CD4-positive, CD25-positive, alpha-beta regulatory T cell (primary cell): Measurements from ENCODE around the gene RPTOR. TPM values are rescaled to one million over a fixed set of nuclear protein-coding genes. Genes with fewer than 3 reads are reported as not detected.
A peak's percentile ranks its signal among the peaks of the same experiment; 100 is the strongest.

Experiments used
- ATAC-seq, 2 donors: fragments of 150-1000 bp; cut with Tn5 transposase; one replicate each; pipeline ENCODE4 v1.10.0; 2021; ENCODE audit warnings: low read depth in 2 of 2, moderate number of reproducible peaks in 2 of 2, moderate library complexity in 1 of 2
- DNase-seq, 3 donors: peaks; one replicate each; pipeline versions ENCODE4 v3.0.0 to v3.0.0-alpha.2; 2012 to 2022; ENCODE audit warnings: mixed read lengths in 1 of 3
- H3K27ac ChIP-seq: one replicate; pipeline ENCODE4 v1.7.0; 2013; ENCODE audit warnings: mild to moderate bottlenecking, low read length; ENCODE audit not compliant: insufficient read depth, poor library complexity, severe bottlenecking
- H3K27me3 ChIP-seq: one replicate; pipeline ENCODE4 v1.7.0; 2013; ENCODE audit warnings: low read length; ENCODE audit not compliant: control insufficient read depth, insufficient read depth
- H3K36me3 ChIP-seq: one replicate; pipeline ENCODE4 v1.7.0; 2013; ENCODE audit warnings: mild to moderate bottlenecking, low read length, moderate library complexity; ENCODE audit not compliant: control insufficient read depth, insufficient read depth
- H3K4me1 ChIP-seq: 2 replicates; pipeline ENCODE4 v1.7.0; 2013; ENCODE audit warnings: mild to moderate bottlenecking, low read length; ENCODE audit not compliant: insufficient read depth, control insufficient read depth, poor library complexity, severe bottlenecking
- H3K4me3 ChIP-seq: one replicate; pipeline ENCODE4 v1.7.0; 2013; ENCODE audit warnings: low read depth, mild to moderate bottlenecking, low read length, moderate library complexity
- H3K9me3 ChIP-seq, 2 experiments: 1 replicate in 1 of 2; 2 replicates in 1 of 2; pipeline ENCODE4 v1.7.0; 2013; ENCODE audit warnings: low read length in 2 of 2, mild to moderate bottlenecking in 1 of 2, moderate library complexity in 1 of 2; ENCODE audit not compliant: control insufficient read depth in 2 of 2
- H3K27ac Mint-ChIP-seq, 3 donors: one replicate each; pipeline ENCODE4 v1.8.0; 2020 to 2022; ENCODE audit warnings: mild to moderate bottlenecking in 3 of 3, mixed read lengths in 3 of 3, moderate library complexity in 2 of 3
- H3K27me3 Mint-ChIP-seq: one replicate; pipeline ENCODE4 v1.8.0; 2022; ENCODE audit warnings: mild to moderate bottlenecking, mixed read lengths
- H3K36me3 Mint-ChIP-seq: one replicate; pipeline ENCODE4 v1.8.0; 2020; ENCODE audit warnings: mixed read lengths
- H3K4me1 Mint-ChIP-seq, 4 donors: one replicate each; pipeline ENCODE4 v1.8.0; 2020 to 2022; ENCODE audit warnings: mixed read lengths in 4 of 4, mild to moderate bottlenecking in 1 of 4
- H3K4me3 Mint-ChIP-seq, 4 donors: one replicate each; pipeline ENCODE4 v1.8.0; 2020 to 2022; ENCODE audit warnings: mild to moderate bottlenecking in 4 of 4, mixed read lengths in 4 of 4, moderate library complexity in 3 of 4
- H3K9me3 Mint-ChIP-seq, 7 donors: one replicate each; pipeline ENCODE4 v1.8.0; 2020 to 2022; ENCODE audit warnings: mixed read lengths in 7 of 7, mild to moderate bottlenecking in 3 of 7, moderate library complexity in 2 of 7
- polyA plus RNA-seq, 4 donors: library from polyadenylated mRNA; unstranded; fragments of 300-500 nt; fragmentation: Illumina TruSeq; gene quantifications; one replicate each; pipeline ENCODE4 v1.2.3, GENCODE V29; 2021
- total RNA-seq: library from RNA; stranded (reverse); gene quantifications from one replicate; pipeline ENCODE4 v1.2.3, GENCODE V29; 2022

RPTOR gene
- total and polyA plus RNA-seq, 5 donors from 2014 or later: 4.7 to 70.1 (median 8.2) TPM

DNA sequence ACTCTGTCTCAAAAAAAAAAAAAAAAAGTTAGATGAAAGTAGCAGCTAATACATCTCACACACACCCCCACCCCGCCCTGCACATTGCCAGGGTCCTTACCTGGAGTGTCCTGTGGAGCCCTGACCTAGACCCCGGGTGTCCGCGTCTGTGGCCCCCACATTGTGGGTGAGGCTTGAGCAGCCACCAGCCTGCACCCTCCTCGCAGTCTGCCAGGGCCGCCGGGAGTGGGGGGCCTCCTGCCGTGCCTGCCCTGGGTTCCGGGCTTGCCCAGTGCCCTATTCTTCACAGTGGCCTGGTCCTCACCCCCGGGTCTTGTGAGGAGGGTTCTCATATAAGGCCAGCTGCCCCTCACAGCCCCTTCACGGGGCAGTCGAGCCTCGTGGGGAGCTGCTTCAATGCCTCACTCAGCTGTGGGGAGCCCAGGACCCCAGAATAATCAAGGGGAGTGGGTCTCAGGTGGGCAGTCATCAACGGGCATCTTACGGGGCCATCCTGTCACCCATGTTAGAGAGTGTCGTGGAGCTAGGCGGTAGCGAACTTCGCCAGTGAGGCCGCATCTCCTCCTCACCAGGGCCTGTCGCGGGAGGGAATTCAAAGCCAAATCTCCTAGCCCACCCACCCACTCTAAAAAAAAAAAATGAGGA is 361.1 kb downstream of the RPTOR start:
- H3K9me3 ChIP-seq: no peaks in the 10 kb centered on the region
- Mint-ChIP-seq H3K4me3 (no peak overlapping the region), H3K27ac (no peak overlapping the region), H3K4me1 (peaks cover 0 to 13% (median 5%) of the 10 kb centered on the region in 4 donors), H3K9me3 (no peaks in the 10 kb centered on the region), H3K36me3 (peaks cover 30% of the 10 kb centered on the region), H3K27me3 (no peaks in the 10 kb centered on the region)
- no peak overlapping the region for H3K27ac ChIP-seq
- no peak for ATAC-seq
- peaks cover 7% of the 10 kb centered on the region for H3K36me3 ChIP-seq
- no peak overlapping the region for H3K4me3 ChIP-seq
- H3K27me3 ChIP-seq: no peaks in the 10 kb centered on the region
- DNase-seq: no peak
- no peaks in the 10 kb centered on the region for H3K4me1 ChIP-seq

DNA sequence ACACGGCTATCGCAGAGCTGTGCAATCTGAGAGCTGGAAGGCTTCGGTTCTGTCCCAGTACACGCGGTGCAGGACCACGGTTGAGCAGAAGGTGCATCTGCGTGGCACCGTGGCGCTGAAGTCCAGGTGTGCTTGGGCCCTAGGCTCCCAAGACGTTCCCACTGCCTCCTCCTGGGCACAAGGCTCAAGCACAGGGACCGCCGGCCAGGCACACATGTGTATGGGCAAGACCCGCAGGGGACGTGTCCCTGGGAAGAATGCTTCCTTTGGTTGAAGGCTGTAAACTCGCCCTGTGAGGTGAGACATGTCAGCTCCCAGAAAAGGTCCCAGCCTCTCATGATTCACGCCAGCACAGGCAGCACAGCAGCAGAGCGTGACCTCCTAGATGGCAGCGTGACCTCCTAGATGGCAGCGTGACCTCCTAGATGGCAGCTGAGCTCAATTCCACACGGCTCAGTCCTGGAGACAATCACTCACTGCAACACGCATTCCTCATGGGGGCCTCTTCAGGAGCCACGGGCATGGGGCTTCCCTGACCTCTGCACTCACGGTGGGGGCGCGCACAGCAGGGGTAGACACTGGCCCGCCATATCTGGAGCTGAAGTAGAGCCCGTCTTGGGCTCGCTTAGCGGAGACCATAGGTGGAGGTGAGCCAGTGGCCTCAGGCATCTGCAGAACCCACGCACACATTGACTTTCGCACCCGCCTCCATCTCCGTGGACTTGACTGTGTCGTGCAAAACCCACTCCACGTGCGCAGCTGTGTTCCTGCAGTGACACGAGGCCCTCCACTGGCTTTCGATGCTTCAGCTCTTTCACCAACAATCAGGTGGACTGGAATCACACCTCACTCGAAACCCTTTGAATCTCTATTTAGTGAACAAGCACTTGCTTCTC is 362.0 kb downstream of the RPTOR start:
- Histone ChIP-seq H3K27ac (no peak overlapping the region), H3K36me3 (peaks cover 4% of the 10 kb centered on the region), H3K4me3 (no peak overlapping the region), H3K4me1 (no peaks in the 10 kb centered on the region), H3K27me3 (no peaks in the 10 kb centered on the region), H3K9me3 (no peaks in the 10 kb centered on the region)
- DNase-seq (no peak), ATAC-seq (no peak)
- Mint-ChIP-seq H3K4me3 (no peak overlapping the region), H3K27me3 (no peaks in the 10 kb centered on the region), H3K36me3 (peaks cover 30% of the 10 kb centered on the region), H3K9me3 (no peaks in the 10 kb centered on the region), H3K27ac (no peak overlapping the region), H3K4me1 (peaks cover 0 to 13% (median 3%) of the 10 kb centered on the region in 4 donors)

DNA sequence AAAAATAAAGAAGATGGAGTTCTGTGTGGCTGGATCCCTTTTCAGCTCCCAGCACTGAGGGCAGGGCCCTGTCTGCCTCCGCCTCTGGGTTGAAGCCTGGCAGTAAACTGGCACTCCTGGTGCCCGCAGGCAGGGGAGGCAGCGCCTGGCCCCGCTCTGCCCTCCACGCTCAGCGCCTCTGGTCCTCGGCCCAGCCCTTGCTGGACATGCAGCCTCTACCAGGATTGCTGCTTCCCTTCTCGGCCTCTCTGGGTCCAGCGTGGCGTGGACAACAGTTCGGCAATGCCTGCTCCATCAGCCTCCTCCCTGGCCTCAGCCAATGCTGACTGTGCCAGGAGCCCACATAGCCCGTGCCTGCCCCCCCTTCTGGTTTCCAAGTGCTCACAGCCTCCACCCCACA is 362.6 kb downstream of the RPTOR start:
- ATAC-seq (no peak), DNase-seq (no peak)
- Histone ChIP-seq H3K4me3 (no peak overlapping the region), H3K4me1 (no peaks in the 10 kb centered on the region), H3K27ac (no peak overlapping the region), H3K27me3 (no peaks in the 10 kb centered on the region), H3K36me3 (peaks cover 4% of the 10 kb centered on the region), H3K9me3 (no peaks in the 10 kb centered on the region)
- Mint-ChIP-seq H3K4me1 (peaks cover 0 to 6% (median under 1%) of the 10 kb centered on the region in 4 donors), H3K27me3 (no peaks in the 10 kb centered on the region), H3K27ac (peak overlapping the region in 1 of 3 donors; percentile 12), H3K36me3 (peaks cover 26% of the 10 kb centered on the region), H3K9me3 (no peaks in the 10 kb centered on the region), H3K4me3 (no peak overlapping the region)

DNA sequence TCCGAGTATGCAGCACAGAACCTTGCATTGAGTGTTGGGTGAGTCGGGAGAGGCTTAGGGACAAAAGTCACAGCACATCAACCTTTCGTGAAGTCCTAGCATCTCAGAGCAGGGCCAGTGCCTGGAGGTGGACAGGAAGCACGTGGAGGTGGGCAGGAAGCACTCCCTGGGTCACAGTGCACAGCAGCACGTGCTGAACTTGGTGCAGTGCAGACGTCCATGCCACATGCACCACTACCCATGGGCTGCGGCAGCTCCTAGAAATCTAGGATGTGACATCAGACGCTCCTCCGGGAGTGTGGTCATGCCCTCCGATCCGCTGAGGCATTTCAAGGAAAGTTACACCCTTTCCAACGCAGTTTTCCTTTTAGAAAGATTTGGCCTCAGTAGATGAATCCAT is 363.6 kb downstream of the RPTOR start:
- Histone ChIP-seq H3K27ac (no peak overlapping the region), H3K36me3 (peaks cover 7% of the 10 kb centered on the region), H3K4me1 (no peaks in the 10 kb centered on the region), H3K9me3 (no peaks in the 10 kb centered on the region), H3K4me3 (no peak overlapping the region), H3K27me3 (no peaks in the 10 kb centered on the region)
- no peaks in the 10 kb centered on the region for H3K9me3 Mint-ChIP-seq
- DNase-seq (no peak), ATAC-seq (no peak)
- peaks cover 26% of the 10 kb centered on the region for H3K36me3 Mint-ChIP-seq
- H3K4me3 Mint-ChIP-seq: no peak overlapping the region
- no peaks in the 10 kb centered on the region for H3K27me3 Mint-ChIP-seq
- peaks cover 0 to 6% (median under 1%) of the 10 kb centered on the region in 4 donors for H3K4me1 Mint-ChIP-seq
- no peak overlapping the region for H3K27ac Mint-ChIP-seq

DNA sequence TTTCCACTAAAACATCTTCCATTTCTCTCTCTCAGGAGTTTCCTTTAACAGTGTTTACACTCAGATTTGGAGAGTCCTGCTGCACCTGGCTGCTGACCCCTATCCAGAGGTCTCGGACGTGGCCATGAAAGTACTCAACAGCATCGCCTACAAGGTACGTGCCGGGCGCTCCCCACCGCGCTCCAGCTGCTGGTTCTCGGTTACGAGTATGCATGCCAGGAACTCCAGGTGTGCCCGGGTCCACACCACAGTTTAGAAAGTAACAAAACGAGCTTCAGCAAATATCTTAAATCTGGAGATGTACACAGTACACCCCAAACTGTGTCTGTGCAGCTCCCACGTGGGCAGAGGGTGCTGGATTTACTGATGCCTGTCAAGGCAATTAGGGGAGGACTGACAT is 364.1 kb downstream of the RPTOR start:
- H3K9me3 Mint-ChIP-seq: no peaks in the 10 kb centered on the region
- H3K9me3 ChIP-seq: no peaks in the 10 kb centered on the region
- H3K27me3 ChIP-seq: no peaks in the 10 kb centered on the region
- H3K4me1 Mint-ChIP-seq: peaks cover 0 to 6% (median under 1%) of the 10 kb centered on the region in 4 donors
- DNase-seq (no peak), ATAC-seq (no peak)
- peak overlapping the region in 1 of 3 donors; percentile 14 for H3K27ac Mint-ChIP-seq
- no peak overlapping the region for H3K27ac ChIP-seq
- no peaks in the 10 kb centered on the region for H3K4me1 ChIP-seq
- peaks cover 28% of the 10 kb centered on the region for H3K36me3 Mint-ChIP-seq
- peaks cover 7% of the 10 kb centered on the region for H3K36me3 ChIP-seq
- H3K4me3 ChIP-seq: no peak overlapping the region
- H3K27me3 Mint-ChIP-seq: no peaks in the 10 kb centered on the region
- no peak overlapping the region for H3K4me3 Mint-ChIP-seq

DNA sequence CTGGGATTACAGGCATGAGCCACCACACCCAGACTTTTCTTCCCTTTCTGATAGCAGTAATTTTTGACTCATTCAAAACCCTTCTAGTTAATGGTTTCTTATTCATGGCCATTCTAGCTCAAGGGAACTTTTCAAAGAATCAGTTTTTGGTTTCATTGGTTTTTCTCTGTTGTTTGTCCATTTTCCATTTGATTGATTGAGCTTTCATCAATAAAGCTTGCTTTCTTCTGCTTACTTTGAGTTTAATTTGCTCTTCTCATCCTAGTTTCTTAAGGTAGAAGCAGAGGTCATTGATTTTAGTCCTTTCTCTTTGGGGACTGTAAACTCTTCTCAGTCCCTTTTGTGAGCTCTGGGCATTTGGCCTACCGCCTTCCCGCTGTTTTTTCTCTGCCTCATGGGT is 365.0 kb downstream of the RPTOR start:
- ATAC-seq: no peak
- no peak for DNase-seq
- H3K9me3 Mint-ChIP-seq: no peaks in the 10 kb centered on the region
- H3K36me3 ChIP-seq: peaks cover 7% of the 10 kb centered on the region
- H3K4me3 ChIP-seq: no peak overlapping the region
- no peaks in the 10 kb centered on the region for H3K4me1 ChIP-seq
- H3K4me1 Mint-ChIP-seq: peaks cover 0 to 6% (median under 1%) of the 10 kb centered on the region in 4 donors
- no peaks in the 10 kb centered on the region for H3K27me3 Mint-ChIP-seq
- H3K4me3 Mint-ChIP-seq: no peak overlapping the region
- H3K27ac Mint-ChIP-seq: peak overlapping the region in 1 of 3 donors; percentile 66
- H3K9me3 ChIP-seq: no peaks in the 10 kb centered on the region
- peaks cover 27% of the 10 kb centered on the region for H3K36me3 Mint-ChIP-seq
- no peaks in the 10 kb centered on the region for H3K27me3 ChIP-seq
- no peak overlapping the region for H3K27ac ChIP-seq

DNA sequence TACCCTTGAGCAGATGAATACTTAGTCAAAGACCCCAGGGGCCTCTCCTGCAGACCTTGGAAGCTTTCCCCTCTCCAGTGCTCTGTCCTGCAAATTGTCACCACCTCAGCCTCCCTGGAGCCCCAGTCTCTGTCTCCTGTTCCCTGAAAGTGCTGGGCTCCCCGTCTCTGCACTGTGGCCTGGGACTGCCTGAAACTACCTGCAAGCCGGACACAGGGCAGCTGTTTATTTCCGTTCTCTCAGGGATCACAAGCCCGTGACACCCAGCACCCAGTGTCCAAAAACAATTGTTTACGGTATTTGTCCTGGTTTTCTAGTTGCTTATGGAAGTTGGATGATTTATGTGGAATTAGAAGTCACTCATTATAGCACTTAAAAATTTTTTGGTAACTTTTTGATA is 365.4 kb downstream of the RPTOR start:
- no peak overlapping the region for H3K4me3 ChIP-seq

More for the DNA sequence above, 365.4 kb downstream of the RPTOR start:
- peak overlapping the region in 1 of 3 donors; percentile 66 for H3K27ac Mint-ChIP-seq
- Histone ChIP-seq H3K36me3 (peaks cover 7% of the 10 kb centered on the region), H3K27me3 (no peaks in the 10 kb centered on the region), H3K4me1 (no peaks in the 10 kb centered on the region), H3K9me3 (no peaks in the 10 kb centered on the region), H3K27ac (no peak overlapping the region)
- peaks cover 0 to 6% (median under 1%) of the 10 kb centered on the region in 4 donors for H3K4me1 Mint-ChIP-seq
- DNase-seq (no peak), ATAC-seq (no peak)
- no peaks in the 10 kb centered on the region for H3K27me3 Mint-ChIP-seq
- H3K9me3 Mint-ChIP-seq: no peaks in the 10 kb centered on the region
- no peak overlapping the region for H3K4me3 Mint-ChIP-seq
- H3K36me3 Mint-ChIP-seq: peaks cover 27% of the 10 kb centered on the region
